Measurements from ENCODE around the gene GBP2.

DNA sequence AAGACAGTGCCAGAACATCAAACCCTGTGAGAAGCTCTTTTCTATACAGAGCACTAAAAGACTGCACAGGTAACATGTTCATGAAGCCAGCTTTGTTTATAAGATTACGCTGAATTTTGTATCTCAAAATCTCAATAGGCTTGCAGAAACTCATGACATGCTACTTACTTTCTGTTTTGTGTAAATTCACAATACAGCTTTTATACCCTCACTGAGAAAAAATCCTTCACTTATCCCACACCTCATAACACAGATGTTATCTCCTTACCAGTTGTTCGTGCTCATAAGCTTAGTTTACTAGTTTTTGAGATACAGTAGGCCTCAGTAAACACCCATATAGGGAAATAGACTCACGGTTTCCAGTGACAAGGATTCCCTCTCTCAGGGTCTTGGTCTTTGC, 24.1 kb upstream of the GBP2 start:
- TF ChIP-seq, protein P1, sequence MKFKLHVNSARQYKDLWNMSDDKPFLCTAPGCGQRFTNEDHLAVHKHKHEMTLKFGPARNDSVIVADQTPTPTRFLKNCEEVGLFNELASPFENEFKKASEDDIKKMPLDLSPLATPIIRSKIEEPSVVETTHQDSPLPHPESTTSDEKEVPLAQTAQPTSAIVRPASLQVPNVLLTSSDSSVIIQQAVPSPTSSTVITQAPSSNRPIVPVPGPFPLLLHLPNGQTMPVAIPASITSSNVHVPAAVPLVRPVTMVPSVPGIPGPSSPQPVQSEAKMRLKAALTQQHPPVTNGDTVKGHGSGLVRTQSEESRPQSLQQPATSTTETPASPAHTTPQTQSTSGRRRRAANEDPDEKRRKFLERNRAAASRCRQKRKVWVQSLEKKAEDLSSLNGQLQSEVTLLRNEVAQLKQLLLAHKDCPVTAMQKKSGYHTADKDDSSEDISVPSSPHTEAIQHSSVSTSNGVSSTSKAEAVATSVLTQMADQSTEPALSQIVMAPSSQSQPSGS (CRISPR knock-in tag; IDR thresholded peaks at IDR 0.05; ENCODE audit: borderline replicate concordance, low read depth), result no peak
- TF ChIP-seq, protein P2, sequence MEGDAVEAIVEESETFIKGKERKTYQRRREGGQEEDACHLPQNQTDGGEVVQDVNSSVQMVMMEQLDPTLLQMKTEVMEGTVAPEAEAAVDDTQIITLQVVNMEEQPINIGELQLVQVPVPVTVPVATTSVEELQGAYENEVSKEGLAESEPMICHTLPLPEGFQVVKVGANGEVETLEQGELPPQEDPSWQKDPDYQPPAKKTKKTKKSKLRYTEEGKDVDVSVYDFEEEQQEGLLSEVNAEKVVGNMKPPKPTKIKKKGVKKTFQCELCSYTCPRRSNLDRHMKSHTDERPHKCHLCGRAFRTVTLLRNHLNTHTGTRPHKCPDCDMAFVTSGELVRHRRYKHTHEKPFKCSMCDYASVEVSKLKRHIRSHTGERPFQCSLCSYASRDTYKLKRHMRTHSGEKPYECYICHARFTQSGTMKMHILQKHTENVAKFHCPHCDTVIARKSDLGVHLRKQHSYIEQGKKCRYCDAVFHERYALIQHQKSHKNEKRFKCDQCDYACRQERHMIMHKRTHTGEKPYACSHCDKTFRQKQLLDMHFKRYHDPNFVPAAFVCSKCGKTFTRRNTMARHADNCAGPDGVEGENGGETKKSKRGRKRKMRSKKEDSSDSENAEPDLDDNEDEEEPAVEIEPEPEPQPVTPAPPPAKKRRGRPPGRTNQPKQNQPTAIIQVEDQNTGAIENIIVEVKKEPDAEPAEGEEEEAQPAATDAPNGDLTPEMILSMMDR (IDR thresholded peaks at IDR 0.05), result no peak
- TF ChIP-seq ZBTB21 (CRISPR knock-in tag; IDR thresholded peaks at IDR 0.05; ENCODE audit: borderline replicate concordance), result no peak
- TF ChIP-seq NFATC4 (CRISPR knock-in tag; IDR thresholded peaks at IDR 0.05), result no peak
- no peak for TF ChIP-seq CREM (CRISPR knock-in tag; IDR thresholded peaks at IDR 0.05)
